Measurements from ENCODE around the gene TMEM185B.

TMEM185B gene

DNA sequence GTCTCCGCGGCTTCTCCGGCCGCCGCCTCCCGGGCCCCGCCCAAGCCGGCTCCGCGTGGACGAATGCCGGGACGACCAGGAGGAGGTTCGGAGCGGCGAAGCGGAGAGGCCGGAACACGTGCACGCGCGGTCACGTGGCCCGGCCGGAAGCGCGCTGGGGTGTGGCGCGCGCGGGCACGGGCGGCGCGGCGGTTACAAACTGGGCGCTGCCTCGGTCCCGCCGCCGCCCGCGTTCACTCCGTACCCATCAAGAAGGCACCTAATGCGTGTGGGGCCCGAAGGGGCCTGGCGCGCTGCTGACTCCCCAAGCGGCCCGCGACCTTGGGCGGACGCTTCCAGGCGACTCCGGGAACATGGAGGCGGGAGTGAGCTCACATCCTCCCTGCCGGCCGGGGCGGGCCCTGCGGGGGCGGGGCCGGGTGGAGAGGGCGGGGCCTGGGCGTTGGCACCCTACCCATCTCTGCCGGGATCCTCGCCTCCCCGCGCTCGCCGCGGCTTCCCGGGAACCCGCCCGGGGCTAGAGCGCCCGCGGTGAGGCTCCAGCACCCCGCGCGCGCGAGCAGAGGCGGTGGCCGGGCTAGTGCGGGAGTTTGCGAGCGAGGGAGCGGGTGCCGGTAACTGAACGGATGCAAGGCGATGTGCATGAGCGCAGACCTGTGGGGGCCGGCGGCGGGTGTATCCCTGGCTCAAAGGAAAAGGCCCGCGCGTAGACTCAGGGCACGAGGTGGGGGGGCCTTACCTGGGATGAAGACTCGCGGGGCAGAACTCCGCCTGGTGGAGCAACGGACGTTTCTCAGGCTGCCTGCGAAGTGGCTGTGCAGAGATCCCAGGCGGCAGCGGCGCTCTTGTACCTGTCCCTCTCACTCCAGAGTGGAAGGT, at the start of gene TMEM185B:
Gene TMEM185B (minus strand): TSS at position 367 of the 879 bp plus-strand sequence. CDS start 424 bp downstream, outside the sequence.
- TF ChIP-seq, protein P1, sequence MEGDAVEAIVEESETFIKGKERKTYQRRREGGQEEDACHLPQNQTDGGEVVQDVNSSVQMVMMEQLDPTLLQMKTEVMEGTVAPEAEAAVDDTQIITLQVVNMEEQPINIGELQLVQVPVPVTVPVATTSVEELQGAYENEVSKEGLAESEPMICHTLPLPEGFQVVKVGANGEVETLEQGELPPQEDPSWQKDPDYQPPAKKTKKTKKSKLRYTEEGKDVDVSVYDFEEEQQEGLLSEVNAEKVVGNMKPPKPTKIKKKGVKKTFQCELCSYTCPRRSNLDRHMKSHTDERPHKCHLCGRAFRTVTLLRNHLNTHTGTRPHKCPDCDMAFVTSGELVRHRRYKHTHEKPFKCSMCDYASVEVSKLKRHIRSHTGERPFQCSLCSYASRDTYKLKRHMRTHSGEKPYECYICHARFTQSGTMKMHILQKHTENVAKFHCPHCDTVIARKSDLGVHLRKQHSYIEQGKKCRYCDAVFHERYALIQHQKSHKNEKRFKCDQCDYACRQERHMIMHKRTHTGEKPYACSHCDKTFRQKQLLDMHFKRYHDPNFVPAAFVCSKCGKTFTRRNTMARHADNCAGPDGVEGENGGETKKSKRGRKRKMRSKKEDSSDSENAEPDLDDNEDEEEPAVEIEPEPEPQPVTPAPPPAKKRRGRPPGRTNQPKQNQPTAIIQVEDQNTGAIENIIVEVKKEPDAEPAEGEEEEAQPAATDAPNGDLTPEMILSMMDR (IDR thresholded peaks at IDR 0.05; ENCODE audit: borderline replicate concordance, insufficient read depth, low read depth, low read length), result peak; percentile 53; the same call in 1 of the 2 replicates
- peak within 1 kb of the TSS; percentile 73 for H3K4me3 ChIP-seq (ENCODE audit: low read depth, low read length)

GRCh38 chr2:120271711-120272379, 48.6 kb upstream of the TMEM185B start:
- H3K4me3 ChIP-seq (ENCODE audit: low read depth, low read length), result no peak overlapping the region
- TF ChIP-seq, protein P1 (IDR thresholded peaks at IDR 0.05; ENCODE audit: borderline replicate concordance, insufficient read depth, low read depth, low read length), result no peak

- H3K4me3 ChIP-seq (ENCODE audit: low read depth, low read length), result no peak overlapping the region
- TF ChIP-seq, protein P1 (IDR thresholded peaks at IDR 0.05; ENCODE audit: borderline replicate concordance, insufficient read depth, low read depth, low read length), result no peak
Observed at GRCh38 chr2:120269816-120270215, 46.6 kb upstream of the TMEM185B start.

GRCh38 chr2:120269076-120269744, 46.0 kb upstream of the TMEM185B start:
- TF ChIP-seq, protein P1 (IDR thresholded peaks at IDR 0.05; ENCODE audit: borderline replicate concordance, insufficient read depth, low read depth, low read length), result no peak
- no peak overlapping the region for H3K4me3 ChIP-seq (ENCODE audit: low read depth, low read length)

GRCh38 chr2:120267348-120267747, 44.1 kb upstream of the TMEM185B start:
- TF ChIP-seq, protein P1 (IDR thresholded peaks at IDR 0.05; ENCODE audit: borderline replicate concordance, insufficient read depth, low read depth, low read length), result no peak
- no peak overlapping the region for H3K4me3 ChIP-seq (ENCODE audit: low read depth, low read length)

- TF ChIP-seq, protein P1 (IDR thresholded peaks at IDR 0.05; ENCODE audit: borderline replicate concordance, insufficient read depth, low read depth, low read length), result no peak
Observed at GRCh38 chr2:120265006-120265405, 41.8 kb upstream of the TMEM185B start.

More at GRCh38 chr2:120265006-120265405, 41.8 kb upstream of the TMEM185B start:
- no peak overlapping the region for H3K4me3 ChIP-seq (ENCODE audit: low read depth, low read length)

Data from GM12875 (cell line).